GM23338 (cell line): ENCODE data around the gene GTF3C2. TPM values are rescaled to one million over a fixed set of nuclear protein-coding genes. Genes with fewer than 3 reads are reported as not detected.
A peak's percentile ranks its signal among the peaks of the same experiment; 100 is the strongest.

ENCODE experiments used
- ATAC-seq: fragments of 200-7000 bp; cut with Tn5 transposase; 3 replicates; pipeline ENCODE4 v1.9.1; 2020
- DNase-seq: peaks from one replicate; pipeline ENCODE4 v3.0.0-alpha.2; 2015; ENCODE audit warnings: low spot score
- H2AFZ ChIP-seq: fragments of 200-600 bp; sonication (generic); 2 replicates; pipeline ENCODE4 v1.8.0; 2016; ENCODE audit warnings: antibody characterized with exemption, mild to moderate bottlenecking, moderate library complexity
- H3F3A ChIP-seq: fragments of 200-600 bp; sonication (generic); replicated peaks from 2 replicates; pipeline ENCODE4 v1.8.0; 2017; ENCODE audit warnings: antibody characterized with exemption, mixed run types, low read depth
- H3K27ac ChIP-seq: fragments of 200-600 bp; sonication (generic); 2 replicates; pipeline ENCODE4 v1.6.1; 2016; ENCODE audit warnings: low read depth
- H3K27me3 ChIP-seq: fragments of 200-600 bp; sonication (generic); 2 replicates; pipeline ENCODE4 v1.8.0; 2016; ENCODE audit warnings: mild to moderate bottlenecking, mixed run types, moderate library complexity; ENCODE audit not compliant: insufficient read depth
- H3K36me3 ChIP-seq: fragments of 200-600 bp; sonication (generic); 2 replicates; pipeline ENCODE4 v1.8.0; 2016; ENCODE audit warnings: mild to moderate bottlenecking; ENCODE audit not compliant: insufficient read depth
- H3K4me1 ChIP-seq: fragments of 200-600 bp; sonication (generic); 2 replicates; pipeline ENCODE4 v1.8.0; 2016; ENCODE audit warnings: mild to moderate bottlenecking, moderate library complexity; ENCODE audit not compliant: insufficient read depth
- H3K4me2 ChIP-seq: fragments of 200-600 bp; sonication (generic); 2 replicates; pipeline ENCODE4 v1.7.1; 2017; ENCODE audit warnings: mixed run types
- H3K4me3 ChIP-seq: fragments of 200-600 bp; sonication (generic); 2 replicates; pipeline ENCODE4 v1.6.1; 2016; ENCODE audit warnings: mixed run types
- H3K79me2 ChIP-seq: fragments of 200-600 bp; sonication (generic); replicated peaks from 2 replicates; pipeline ENCODE4 v1.8.0; 2017; ENCODE audit warnings: mild to moderate bottlenecking; ENCODE audit not compliant: insufficient read depth
- H3K9me2 ChIP-seq: fragments of 200-600 bp; sonication (generic); 2 replicates; pipeline ENCODE4 v1.8.0; 2017; ENCODE audit not compliant: insufficient read depth
- H4K20me1 ChIP-seq: fragments of 200-600 bp; sonication (generic); replicated peaks from 2 replicates; pipeline ENCODE4 v1.8.0; 2017; ENCODE audit warnings: mild to moderate bottlenecking; ENCODE audit not compliant: insufficient read depth
- H3K27ac Mint-ChIP-seq: 2 replicates; pipeline ENCODE4 v1.8.0; 2020; ENCODE audit warnings: inconsistent platforms, mild to moderate bottlenecking, moderate library complexity, mixed read lengths
- H3K27me3 Mint-ChIP-seq: 3 replicates; pipeline ENCODE4 v1.8.0; 2022; ENCODE audit warnings: low read depth, mild to moderate bottlenecking, moderate library complexity, mixed read lengths, inconsistent platforms; ENCODE audit not compliant: insufficient read depth, poor library complexity
- H3K36me3 Mint-ChIP-seq: 3 replicates; pipeline ENCODE4 v1.8.0; 2021; ENCODE audit warnings: low read depth, mild to moderate bottlenecking, inconsistent platforms, moderate library complexity, mixed read lengths
- H3K4me1 Mint-ChIP-seq: 3 replicates; pipeline ENCODE4 v1.8.0; 2020; ENCODE audit warnings: mild to moderate bottlenecking, inconsistent platforms, mixed read lengths
- H3K4me3 Mint-ChIP-seq: 3 replicates; pipeline ENCODE4 v1.8.0; 2021; ENCODE audit warnings: moderate library complexity, mild to moderate bottlenecking, inconsistent platforms, mixed read lengths
- H3K9me3 Mint-ChIP-seq: 3 replicates; pipeline ENCODE4 v1.8.0; 2020; ENCODE audit warnings: moderate library complexity, mild to moderate bottlenecking, inconsistent platforms, mixed read lengths
- CREB1 ChIP-seq: fragments of 250-450 bp; sonication (Bioruptor Pico); IDR thresholded peaks from 2 replicates; pipeline ENCODE4 v1.5.0; 2020; ENCODE audit warnings: low read depth, mild to moderate bottlenecking, moderate library complexity
- EZH2 ChIP-seq: fragments of 200-600 bp; sonication (generic); IDR thresholded peaks from one replicate; pipeline ENCODE4 v1.8.0; 2017; ENCODE audit warnings: antibody characterized with exemption, mild to moderate bottlenecking, low read depth; ENCODE audit not compliant: unreplicated experiment
- EZH2phosphoT487 ChIP-seq: fragments of 200-600 bp; sonication (generic); IDR thresholded peaks from one replicate; pipeline ENCODE4 v1.8.1; 2018; ENCODE audit warnings: antibody characterized with exemption; ENCODE audit not compliant: unreplicated experiment
- JUNB ChIP-seq: IDR thresholded peaks from one replicate; pipeline ENCODE4 v1.6.1; 2016; ENCODE audit warnings: antibody characterized with exemption; ENCODE audit not compliant: unreplicated experiment
- NANOG ChIP-seq: IDR thresholded peaks from 2 replicates; pipeline ENCODE4 v1.6.1; 2016; ENCODE audit warnings: antibody characterized with exemption, borderline replicate concordance
- POLR2AphosphoS5 ChIP-seq: IDR thresholded peaks from 2 replicates; pipeline ENCODE4 v1.6.1; 2016; ENCODE audit warnings: antibody characterized with exemption, low read depth
- STAT1 ChIP-seq: IDR thresholded peaks from one replicate; pipeline ENCODE4 v1.6.1; 2016; ENCODE audit warnings: antibody characterized with exemption; ENCODE audit not compliant: unreplicated experiment
- ZNF331 ChIP-seq: fragments of 250-450 bp; sonication (Bioruptor Pico); IDR thresholded peaks from 2 replicates; pipeline ENCODE4 v1.5.0; 2020; ENCODE audit warnings: low read depth, mild to moderate bottlenecking, moderate library complexity
- polyA plus RNA-seq: library from polyadenylated mRNA; unstranded; fragments of >200 nt; fragmentation: Nextera tagmentation; extraction: Ambion mirVana; gene quantifications from 2 replicates; pipeline ENCODE4 v1.2.1, GENCODE V29; 2016
- total RNA-seq: library from RNA; depleted of rRNA; stranded (reverse); fragments of >200 nt; shearing (Covaris generic); gene quantifications from 2 replicates; pipeline ENCODE4 v1.2.3, GENCODE V29; 2014
- TF ChIP-seq, protein P1 (sequence below): fragments of 250-450 bp; sonication (Bioruptor Pico); IDR thresholded peaks from 2 replicates; pipeline ENCODE4 v1.5.0; 2020; ENCODE audit warnings: mild to moderate bottlenecking, moderate library complexity
- TF ChIP-seq, protein P2 (sequence below), 2 experiments: fragments of 200-600 bp in 1 of 2; sonication (generic) in 1 of 2; conservative IDR thresholded peaks; 2 replicates each; pipeline versions ENCODE4 v1.5.1 to v1.6.1; 2016 to 2017; ENCODE audit warnings: antibody characterized with exemption in 2 of 2, low read depth in 2 of 2, mild to moderate bottlenecking in 2 of 2, moderate library complexity in 1 of 2

The GTF3C2 gene
- total and polyA plus RNA-seq, 2 experiments from 2014 or later: 69.1 to 118 TPM

DNA sequence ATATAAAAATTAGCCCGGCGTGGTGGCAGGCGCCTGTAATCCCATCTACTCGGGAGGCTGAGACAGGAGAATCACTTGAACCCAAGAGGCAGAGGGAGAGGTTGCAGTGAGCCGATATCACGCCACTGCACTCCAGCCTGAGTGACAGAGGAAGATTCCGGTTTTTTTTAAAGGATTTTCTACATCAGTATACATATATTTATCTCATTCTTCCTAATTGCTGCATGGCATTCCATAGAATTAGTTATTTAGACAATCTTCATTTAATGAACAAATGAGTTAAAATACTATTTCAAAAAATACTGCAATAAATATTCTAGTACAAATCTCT, 2.0 kb downstream of the GTF3C2 start:
- Histone ChIP-seq H3K4me1 (peaks cover 49% of the 10 kb centered on the region), H4K20me1 (peaks cover 25% of the 10 kb centered on the region), H3K79me2 (peaks cover 80% of the 10 kb centered on the region), H3K27ac (peak overlapping the region; percentile 85), H3K4me2 (peak overlapping the region; percentile 85), H3K9me2 (peaks cover 3% of the 10 kb centered on the region), H3K36me3 (peaks cover 3% of the 10 kb centered on the region; the same call in 1 of the 2 replicates), H3K27me3 (no peaks in the 10 kb centered on the region), H3F3A (peaks cover 12% of the 10 kb centered on the region), H2AFZ (no peak overlapping the region), H3K4me3 (peak overlapping the region; percentile 71; the same call in 1 of the 2 replicates)
- ATAC-seq (no peak), DNase-seq (no peak)
- TF ChIP-seq JUNB (no peak), EZH2phosphoT487 (no peak)
- Mint-ChIP-seq H3K4me3 (peak overlapping the region; percentile 96; the same call in 2 of the 3 replicates), H3K4me1 (peaks cover 37% of the 10 kb centered on the region), H3K27me3 (peaks cover 9% of the 10 kb centered on the region), H3K27ac (peak overlapping the region; percentile 46), H3K9me3 (peaks cover 12% of the 10 kb centered on the region), H3K36me3 (peaks cover 28% of the 10 kb centered on the region)

DNA sequence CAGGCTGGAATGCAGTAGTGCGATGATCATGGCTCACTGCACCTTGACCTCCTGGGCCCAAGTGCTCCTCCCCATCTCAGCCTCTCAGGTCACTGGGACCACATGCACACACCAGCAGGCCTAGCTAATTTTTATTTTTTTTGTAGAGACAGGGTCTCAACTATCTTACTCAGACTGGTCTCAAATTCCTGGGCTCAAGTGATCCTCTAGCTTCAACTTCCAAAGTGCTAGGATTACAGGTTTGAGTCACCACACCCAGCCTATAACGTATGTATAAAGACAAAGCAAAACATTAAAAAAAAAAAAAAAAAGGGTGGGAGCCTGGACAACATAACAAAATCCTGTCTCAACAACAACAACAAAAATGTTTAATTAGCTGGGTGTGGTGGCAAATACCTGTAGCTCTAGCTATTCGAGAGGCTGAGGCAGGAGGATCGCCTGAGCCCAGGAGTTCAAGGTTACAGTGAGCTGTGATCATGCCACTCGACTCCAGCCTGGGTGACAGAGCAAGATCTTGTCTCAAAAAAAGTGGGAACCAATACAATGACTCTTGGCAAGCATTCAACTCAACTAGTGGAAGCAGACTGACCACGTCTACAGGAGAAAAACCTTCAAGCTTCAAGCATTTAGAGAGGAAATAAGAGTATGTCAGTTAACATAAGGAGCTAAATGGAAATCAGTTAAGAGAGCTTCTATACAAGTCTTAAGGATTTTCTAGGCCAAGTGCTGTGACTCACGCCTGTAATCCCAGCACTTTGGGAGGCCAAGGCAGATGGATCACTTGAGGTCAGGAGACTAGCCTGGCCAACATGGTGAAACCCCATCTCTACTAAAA, 2.6 kb downstream of the GTF3C2 start:
- Histone ChIP-seq H3K4me2 (peak overlapping the region; percentile 85), H3K27me3 (no peaks in the 10 kb centered on the region), H3K36me3 (peaks cover 7% of the 10 kb centered on the region; the same call in 1 of the 2 replicates), H3K4me1 (peaks cover 49% of the 10 kb centered on the region), H3K4me3 (peak overlapping the region; percentile 71; the same call in 1 of the 2 replicates), H3K27ac (peak overlapping the region; percentile 85), H2AFZ (no peak overlapping the region), H4K20me1 (peaks cover 30% of the 10 kb centered on the region), H3F3A (peaks cover 12% of the 10 kb centered on the region), H3K79me2 (peaks cover 85% of the 10 kb centered on the region), H3K9me2 (peaks cover 3% of the 10 kb centered on the region)
- peak overlapping the region; percentile 90 for H3K27ac Mint-ChIP-seq
- H3K4me3 Mint-ChIP-seq: peak overlapping the region; percentile 96
- H3K9me3 Mint-ChIP-seq: peaks cover 12% of the 10 kb centered on the region
- DNase-seq (no peak), ATAC-seq (no peak)
- peaks cover 31% of the 10 kb centered on the region for H3K36me3 Mint-ChIP-seq
- peaks cover 11% of the 10 kb centered on the region for H3K27me3 Mint-ChIP-seq
- H3K4me1 Mint-ChIP-seq: peaks cover 37% of the 10 kb centered on the region
- TF ChIP-seq, protein P1, sequence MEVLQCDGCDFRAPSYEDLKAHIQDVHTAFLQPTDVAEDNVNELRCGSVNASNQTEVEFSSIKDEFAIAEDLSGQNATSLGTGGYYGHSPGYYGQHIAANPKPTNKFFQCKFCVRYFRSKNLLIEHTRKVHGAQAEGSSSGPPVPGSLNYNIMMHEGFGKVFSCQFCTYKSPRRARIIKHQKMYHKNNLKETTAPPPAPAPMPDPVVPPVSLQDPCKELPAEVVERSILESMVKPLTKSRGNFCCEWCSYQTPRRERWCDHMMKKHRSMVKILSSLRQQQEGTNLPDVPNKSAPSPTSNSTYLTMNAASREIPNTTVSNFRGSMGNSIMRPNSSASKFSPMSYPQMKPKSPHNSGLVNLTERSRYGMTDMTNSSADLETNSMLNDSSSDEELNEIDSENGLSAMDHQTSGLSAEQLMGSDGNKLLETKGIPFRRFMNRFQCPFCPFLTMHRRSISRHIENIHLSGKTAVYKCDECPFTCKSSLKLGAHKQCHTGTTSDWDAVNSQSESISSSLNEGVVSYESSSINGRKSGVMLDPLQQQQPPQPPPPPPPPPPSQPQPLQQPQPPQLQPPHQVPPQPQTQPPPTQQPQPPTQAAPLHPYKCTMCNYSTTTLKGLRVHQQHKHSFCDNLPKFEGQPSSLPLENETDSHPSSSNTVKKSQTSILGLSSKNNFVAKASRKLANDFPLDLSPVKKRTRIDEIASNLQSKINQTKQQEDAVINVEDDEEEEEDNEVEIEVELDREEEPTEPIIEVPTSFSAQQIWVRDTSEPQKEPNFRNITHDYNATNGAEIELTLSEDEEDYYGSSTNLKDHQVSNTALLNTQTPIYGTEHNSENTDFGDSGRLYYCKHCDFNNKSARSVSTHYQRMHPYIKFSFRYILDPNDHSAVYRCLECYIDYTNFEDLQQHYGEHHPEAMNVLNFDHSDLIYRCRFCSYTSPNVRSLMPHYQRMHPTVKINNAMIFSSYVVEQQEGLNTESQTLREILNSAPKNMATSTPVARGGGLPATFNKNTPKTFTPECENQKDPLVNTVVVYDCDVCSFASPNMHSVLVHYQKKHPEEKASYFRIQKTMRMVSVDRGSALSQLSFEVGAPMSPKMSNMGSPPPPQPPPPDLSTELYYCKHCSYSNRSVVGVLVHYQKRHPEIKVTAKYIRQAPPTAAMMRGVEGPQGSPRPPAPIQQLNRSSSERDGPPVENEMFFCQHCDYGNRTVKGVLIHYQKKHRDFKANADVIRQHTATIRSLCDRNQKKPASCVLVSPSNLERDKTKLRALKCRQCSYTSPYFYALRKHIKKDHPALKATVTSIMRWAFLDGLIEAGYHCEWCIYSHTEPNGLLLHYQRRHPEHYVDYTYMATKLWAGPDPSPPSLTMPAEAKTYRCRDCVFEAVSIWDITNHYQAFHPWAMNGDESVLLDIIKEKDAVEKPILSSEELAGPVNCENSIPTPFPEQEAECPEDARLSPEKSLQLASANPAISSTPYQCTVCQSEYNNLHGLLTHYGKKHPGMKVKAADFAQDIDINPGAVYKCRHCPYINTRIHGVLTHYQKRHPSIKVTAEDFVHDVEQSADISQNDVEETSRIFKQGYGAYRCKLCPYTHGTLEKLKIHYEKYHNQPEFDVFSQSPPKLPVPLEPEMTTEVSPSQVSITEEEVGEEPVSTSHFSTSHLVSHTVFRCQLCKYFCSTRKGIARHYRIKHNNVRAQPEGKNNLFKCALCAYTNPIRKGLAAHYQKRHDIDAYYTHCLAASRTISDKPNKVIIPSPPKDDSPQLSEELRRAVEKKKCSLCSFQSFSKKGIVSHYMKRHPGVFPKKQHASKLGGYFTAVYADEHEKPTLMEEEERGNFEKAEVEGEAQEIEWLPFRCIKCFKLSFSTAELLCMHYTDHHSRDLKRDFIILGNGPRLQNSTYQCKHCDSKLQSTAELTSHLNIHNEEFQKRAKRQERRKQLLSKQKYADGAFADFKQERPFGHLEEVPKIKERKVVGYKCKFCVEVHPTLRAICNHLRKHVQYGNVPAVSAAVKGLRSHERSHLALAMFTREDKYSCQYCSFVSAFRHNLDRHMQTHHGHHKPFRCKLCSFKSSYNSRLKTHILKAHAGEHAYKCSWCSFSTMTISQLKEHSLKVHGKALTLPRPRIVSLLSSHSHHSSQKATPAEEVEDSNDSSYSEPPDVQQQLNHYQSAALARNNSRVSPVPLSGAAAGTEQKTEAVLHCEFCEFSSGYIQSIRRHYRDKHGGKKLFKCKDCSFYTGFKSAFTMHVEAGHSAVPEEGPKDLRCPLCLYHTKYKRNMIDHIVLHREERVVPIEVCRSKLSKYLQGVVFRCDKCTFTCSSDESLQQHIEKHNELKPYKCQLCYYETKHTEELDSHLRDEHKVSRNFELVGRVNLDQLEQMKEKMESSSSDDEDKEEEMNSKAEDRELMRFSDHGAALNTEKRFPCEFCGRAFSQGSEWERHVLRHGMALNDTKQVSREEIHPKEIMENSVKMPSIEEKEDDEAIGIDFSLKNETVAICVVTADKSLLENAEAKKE (CRISPR knock-in tag): no peak
- TF ChIP-seq, protein P2, sequence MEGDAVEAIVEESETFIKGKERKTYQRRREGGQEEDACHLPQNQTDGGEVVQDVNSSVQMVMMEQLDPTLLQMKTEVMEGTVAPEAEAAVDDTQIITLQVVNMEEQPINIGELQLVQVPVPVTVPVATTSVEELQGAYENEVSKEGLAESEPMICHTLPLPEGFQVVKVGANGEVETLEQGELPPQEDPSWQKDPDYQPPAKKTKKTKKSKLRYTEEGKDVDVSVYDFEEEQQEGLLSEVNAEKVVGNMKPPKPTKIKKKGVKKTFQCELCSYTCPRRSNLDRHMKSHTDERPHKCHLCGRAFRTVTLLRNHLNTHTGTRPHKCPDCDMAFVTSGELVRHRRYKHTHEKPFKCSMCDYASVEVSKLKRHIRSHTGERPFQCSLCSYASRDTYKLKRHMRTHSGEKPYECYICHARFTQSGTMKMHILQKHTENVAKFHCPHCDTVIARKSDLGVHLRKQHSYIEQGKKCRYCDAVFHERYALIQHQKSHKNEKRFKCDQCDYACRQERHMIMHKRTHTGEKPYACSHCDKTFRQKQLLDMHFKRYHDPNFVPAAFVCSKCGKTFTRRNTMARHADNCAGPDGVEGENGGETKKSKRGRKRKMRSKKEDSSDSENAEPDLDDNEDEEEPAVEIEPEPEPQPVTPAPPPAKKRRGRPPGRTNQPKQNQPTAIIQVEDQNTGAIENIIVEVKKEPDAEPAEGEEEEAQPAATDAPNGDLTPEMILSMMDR (conservative IDR thresholded peaks at IDR 0.05; ENCODE audit: low read depth in 2 of 2): no peak
- no peak for TF ChIP-seq CREB1
- no peak for TF ChIP-seq EZH2
- no peak for TF ChIP-seq JUNB
- TF ChIP-seq ZNF331 (CRISPR knock-in tag): no peak
- no peak for TF ChIP-seq STAT1
- no peak for TF ChIP-seq POLR2AphosphoS5
- TF ChIP-seq EZH2phosphoT487: no peak
- no peak for TF ChIP-seq NANOG
